ENCODE data around the gene SLC6A5. TPM values are rescaled to one million over a fixed set of nuclear protein-coding genes. Genes with fewer than 3 reads are reported as not detected.
"Not testable (repeated sequence)": the region's sequence is repeated elsewhere in the genome, so short reads cannot be mapped to it uniquely, and the experiment has no call there.

Gene SLC6A5
- total RNA-seq: not detected

GRCh38 chr11:20599221-20600019 lies at the start of gene SLC6A5:
Gene SLC6A5 (plus strand): TSS chr11:20599608. CDS start chr11:20599673, 65 bp downstream.
- peaks cover 0 to 100% (median 53%) of the 10 kb centered on the region in 4 donors for H3K27me3 ChIP-seq

GRCh38 chr11:20551096-20551495 lies 48.3 kb upstream of the SLC6A5 start:
- no peak for TF ChIP-seq POLR2AphosphoS5 (IDR thresholded peaks at IDR 0.05)
- H3K9me3 ChIP-seq: no peaks in the 10 kb centered on the region
- intact Hi-C loops (cut with DNase I): no loop called here
- H3K27ac ChIP-seq (replicated peaks in 1 of 4): no peak overlapping the region
- peak; percentile 74 for DNase-seq (ENCODE audit: extremely low spot score)
- H3K4me3 ChIP-seq: no peak overlapping the region
- peaks cover 0 to 8% (median 0%) of the 10 kb centered on the region in 4 donors for H3K27me3 ChIP-seq
- WGBS: 70% methylated on average over 2 of the region's 2 CpGs
- H3K36me3 ChIP-seq: no peaks in the 10 kb centered on the region
- H3K4me1 ChIP-seq: no peaks in the 10 kb centered on the region

More at GRCh38 chr11:20599221-20600019, at the start of gene SLC6A5:
- H3K4me3 ChIP-seq: no peak within 1 kb of the TSS
- no peak for DNase-seq (ENCODE audit: extremely low spot score)
- no peaks in the 10 kb centered on the region for H3K36me3 ChIP-seq
- peaks cover 0 to 24% (median 16%) of the 10 kb centered on the region in 4 donors for H3K4me1 ChIP-seq
- TF ChIP-seq POLR2A (IDR thresholded peaks at IDR 0.05; ENCODE audit: low read depth) (no peak), EP300 (IDR thresholded peaks at IDR 0.05) (no peak), POLR2AphosphoS5 (IDR thresholded peaks at IDR 0.05) (no peak), CTCF (IDR thresholded peaks at IDR 0.05) (no peak)
- WGBS: 16% methylated on average over 21 of the region's 25 CpGs
- H3K9me3 ChIP-seq: no peaks in the 10 kb centered on the region
- intact Hi-C loops (cut with DNase I): loop anchor here (10.0 kb wide), 1 partner anchor 215 kb away; the partner anchor contains the start of gene PRMT3
- no peak within 1 kb of the TSS for H3K27ac ChIP-seq (replicated peaks in 1 of 4)

GRCh38 chr11:20555783-20556182 lies 43.6 kb upstream of the SLC6A5 start:
- TF ChIP-seq POLR2A (IDR thresholded peaks at IDR 0.05; ENCODE audit: low read depth) (no peak), POLR2AphosphoS5 (IDR thresholded peaks at IDR 0.05) (no peak), CTCF (IDR thresholded peaks at IDR 0.05) (no peak), EP300 (IDR thresholded peaks at IDR 0.05) (no peak)
- DNase-seq (ENCODE audit: extremely low spot score): peak; percentile 57
- H3K4me1 ChIP-seq: no peaks in the 10 kb centered on the region

GRCh38 chr11:20556396-20556795 lies 43.0 kb upstream of the SLC6A5 start:
- intact Hi-C loops (cut with DNase I); H3K4me1 ChIP-seq; H3K27ac ChIP-seq (replicated peaks in 1 of 4); H3K4me3 ChIP-seq; H3K9me3 ChIP-seq; H3K36me3 ChIP-seq: not testable (repeated sequence)
- peak; percentile 10 for DNase-seq (ENCODE audit: extremely low spot score)
- H3K27me3 ChIP-seq: peaks cover 0 to 14% (median 0%) of the 10 kb centered on the region in 4 donors

More at GRCh38 chr11:20555783-20556182, 43.6 kb upstream of the SLC6A5 start:
- no peak overlapping the region for H3K4me3 ChIP-seq
- no peaks in the 10 kb centered on the region for H3K36me3 ChIP-seq
- 65% methylated on average over 3 of the region's 3 CpGs for WGBS
- intact Hi-C loops (cut with DNase I): no loop called here
- no peak overlapping the region for H3K27ac ChIP-seq (replicated peaks in 1 of 4)
- H3K27me3 ChIP-seq: peaks cover 0 to 14% (median 0%) of the 10 kb centered on the region in 4 donors
- no peaks in the 10 kb centered on the region for H3K9me3 ChIP-seq

- Histone ChIP-seq H3K9me3 (no peaks in the 10 kb centered on the region), H3K4me1 (no peaks in the 10 kb centered on the region), H3K27me3 (peaks cover 0 to 14% (median 0%) of the 10 kb centered on the region in 4 donors), H3K4me3 (no peak overlapping the region), H3K36me3 (no peaks in the 10 kb centered on the region), H3K27ac (replicated peaks in 1 of 4) (no peak overlapping the region)
- TF ChIP-seq CTCF (IDR thresholded peaks at IDR 0.05): no peak
- no peak for TF ChIP-seq POLR2AphosphoS5 (IDR thresholded peaks at IDR 0.05)
- no peak for TF ChIP-seq POLR2A (IDR thresholded peaks at IDR 0.05; ENCODE audit: low read depth)
- no peak for TF ChIP-seq EP300 (IDR thresholded peaks at IDR 0.05)
- intact Hi-C loops (cut with DNase I): no loop called here
- peak; percentile 17 for DNase-seq (ENCODE audit: extremely low spot score)
- WGBS: 88% methylated on average over 4 of the region's 4 CpGs
Observed at GRCh38 chr11:20558741-20559140, 40.7 kb upstream of the SLC6A5 start.
